Activated T-helper 1 cell treated with anti-CD3 and anti-CD28 coated beads, Interleukin-12 subunit alpha, Interleukin-12 subunit beta, Interleukin-2, Interleukin-4 antibody, amounts not matched to agents 30 ng/mL and 10 ng/mL and 1 ng/mL, durations not matched to agents 14 hours and 24 hours and 36 hours (primary cell): Measurements from ENCODE around the gene FRMPD4. TPM values are rescaled to one million over a fixed set of nuclear protein-coding genes. Genes with fewer than 3 reads are reported as not detected.

Experiments
- DNase-seq: peaks from one replicate; pipeline ENCODE4 v3.0.0; 2021; ENCODE audit warnings: low spot score
- H3K27ac Mint-ChIP-seq: one replicate; pipeline ENCODE4 v1.8.0; 2021; ENCODE audit warnings: mild to moderate bottlenecking, mixed read lengths
- H3K27me3 Mint-ChIP-seq: one replicate; pipeline ENCODE4 v1.8.0; 2022; ENCODE audit warnings: mild to moderate bottlenecking, moderate library complexity, mixed read lengths; ENCODE audit not compliant: insufficient read depth
- H3K36me3 Mint-ChIP-seq: one replicate; pipeline ENCODE4 v1.8.0; 2021; ENCODE audit warnings: low read depth, mixed read lengths
- H3K4me1 Mint-ChIP-seq: one replicate; pipeline ENCODE4 v1.8.0; 2021; ENCODE audit warnings: low read depth, mixed read lengths
- H3K4me3 Mint-ChIP-seq: one replicate; pipeline ENCODE4 v1.8.0; 2021; ENCODE audit warnings: mild to moderate bottlenecking, moderate library complexity, mixed read lengths
- H3K9me3 Mint-ChIP-seq: one replicate; pipeline ENCODE4 v1.8.0; 2021; ENCODE audit warnings: mixed read lengths
- intact Hi-C: fragments of 100-400 bp; cut with micrococcal nuclease; formaldehyde crosslinking; loops from one replicate; pipeline ENCODE4 v1.15.1; 2024
- total RNA-seq: library from RNA; stranded (reverse); gene quantifications from 2 replicates; pipeline ENCODE4 v1.2.3, GENCODE V29; 2022

Gene FRMPD4
- total RNA-seq, 1 donor from 2014 or later = not detected

DNA sequence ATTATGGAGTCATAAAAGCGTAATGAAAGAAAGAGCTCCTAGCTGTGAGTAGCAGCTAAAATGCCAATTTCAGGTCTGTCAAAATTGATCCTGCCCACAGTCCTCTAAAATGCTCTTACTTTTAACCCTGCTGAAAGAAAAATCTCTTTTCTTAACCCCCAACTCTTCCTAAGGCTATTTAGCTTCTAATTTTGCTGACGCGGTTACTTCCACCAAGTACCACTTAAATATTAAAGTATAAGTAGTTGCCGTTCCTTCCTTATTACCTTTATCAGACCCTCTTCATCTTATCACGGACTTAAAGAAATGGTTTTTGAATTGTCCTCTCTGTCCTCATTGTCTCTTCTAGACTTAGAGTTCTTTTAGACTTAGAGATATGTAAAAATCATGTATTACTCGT lies 272.2 kb downstream of the FRMPD4 start:
- intact Hi-C loops = no loop called here
- Mint-ChIP-seq H3K27me3 (no peaks in the 10 kb centered on the region), H3K4me3 (no peak overlapping the region), H3K36me3 (no peaks in the 10 kb centered on the region), H3K9me3 (no peaks in the 10 kb centered on the region), H3K27ac (no peak overlapping the region), H3K4me1 (no peaks in the 10 kb centered on the region)
- no peak for DNase-seq

DNA sequence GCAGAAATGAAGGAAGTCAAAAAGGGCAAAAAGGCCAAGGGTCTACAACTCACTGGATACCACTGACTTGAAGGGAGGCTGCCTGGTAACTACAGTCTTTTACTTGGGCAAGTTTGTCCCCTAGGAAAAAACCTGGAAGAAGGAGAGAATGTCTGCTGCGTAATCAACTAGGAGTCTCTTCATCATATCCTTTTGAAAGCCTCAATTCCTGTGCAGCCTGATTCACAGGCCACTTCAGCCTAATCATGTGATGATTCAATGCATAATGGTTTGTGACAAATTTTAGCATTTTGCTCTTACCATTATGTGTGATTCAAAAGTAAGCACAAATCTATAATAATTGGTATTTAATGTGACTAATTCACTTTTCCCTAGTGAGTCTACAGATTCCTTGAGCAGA lies 273.6 kb downstream of the FRMPD4 start:
- no peak overlapping the region for H3K4me3 Mint-ChIP-seq
- DNase-seq = no peak
- H3K9me3 Mint-ChIP-seq = no peaks in the 10 kb centered on the region
- H3K27ac Mint-ChIP-seq = no peak overlapping the region
- H3K4me1 Mint-ChIP-seq = no peaks in the 10 kb centered on the region
- intact Hi-C loops = no loop called here
- H3K36me3 Mint-ChIP-seq = no peaks in the 10 kb centered on the region
- H3K27me3 Mint-ChIP-seq = peaks cover 2% of the 10 kb centered on the region

DNA sequence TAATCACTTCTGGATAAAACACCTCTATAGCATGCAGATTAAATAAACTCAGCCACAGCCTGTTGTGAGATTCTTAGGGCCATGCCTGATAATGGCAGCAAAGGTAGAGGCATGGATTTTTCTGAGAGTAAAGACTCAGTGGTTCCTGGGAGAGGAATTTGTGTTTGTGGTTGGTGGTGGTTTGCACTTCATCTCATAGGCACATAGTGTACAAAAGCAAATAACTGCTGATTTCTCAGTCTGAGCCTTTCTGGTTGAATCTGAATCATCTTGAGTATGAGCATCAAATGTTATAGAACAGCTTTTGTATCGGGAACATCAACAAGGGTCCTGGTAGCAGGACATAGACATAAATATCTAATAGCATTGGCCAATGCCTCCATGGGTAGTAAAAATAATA lies 274.3 kb downstream of the FRMPD4 start:
- no peak for DNase-seq
- Mint-ChIP-seq H3K27me3 (peaks cover 2% of the 10 kb centered on the region), H3K4me3 (no peak overlapping the region), H3K36me3 (no peaks in the 10 kb centered on the region), H3K27ac (no peak overlapping the region), H3K4me1 (no peaks in the 10 kb centered on the region), H3K9me3 (no peaks in the 10 kb centered on the region)
- intact Hi-C loops = no loop called here

DNA sequence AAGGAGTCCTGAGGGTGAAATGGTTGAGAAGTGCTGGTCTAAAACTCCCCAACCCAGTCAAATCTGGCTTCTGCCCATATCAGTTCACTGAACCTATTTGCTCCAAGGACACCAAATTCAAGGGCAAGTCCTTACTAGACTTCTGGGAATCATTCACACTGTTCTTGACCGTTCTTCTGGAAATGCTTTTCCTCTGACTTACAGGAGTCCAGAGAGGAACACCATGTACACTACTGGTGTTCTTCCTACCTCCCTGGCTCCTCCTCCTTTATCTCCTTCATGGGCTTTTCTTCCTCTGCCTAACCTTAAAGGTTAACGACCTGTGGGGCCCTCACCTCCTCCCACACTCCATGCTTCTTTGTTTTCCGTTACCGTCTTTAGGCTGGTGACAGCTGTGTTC lies 281.3 kb downstream of the FRMPD4 start:
- Mint-ChIP-seq H3K27ac (no peak overlapping the region), H3K36me3 (no peaks in the 10 kb centered on the region)

DNA sequence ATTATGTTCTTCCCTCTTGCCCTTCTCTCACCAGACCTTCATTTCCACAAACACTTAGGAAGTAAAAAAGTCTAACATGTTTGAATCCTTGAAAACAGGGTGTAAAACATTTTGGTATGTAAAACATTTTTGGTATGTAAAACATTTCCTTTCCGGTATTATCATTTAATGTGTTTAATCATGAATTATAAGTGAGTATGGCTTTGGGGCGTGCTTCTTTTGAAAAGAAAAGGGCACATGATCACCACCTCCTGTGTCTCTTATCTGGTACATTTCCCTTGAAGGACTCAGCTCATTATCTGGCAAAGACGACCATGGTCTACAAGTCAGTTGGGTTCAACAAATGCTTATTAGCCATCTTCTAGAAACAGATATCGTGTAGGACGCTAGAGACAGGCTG lies 283.6 kb downstream of the FRMPD4 start:
- H3K36me3 Mint-ChIP-seq = no peaks in the 10 kb centered on the region
- H3K9me3 Mint-ChIP-seq = no peaks in the 10 kb centered on the region
- H3K4me3 Mint-ChIP-seq = no peak overlapping the region
- no peak for DNase-seq
- no peaks in the 10 kb centered on the region for H3K4me1 Mint-ChIP-seq
- H3K27me3 Mint-ChIP-seq = no peaks in the 10 kb centered on the region
- no peak overlapping the region for H3K27ac Mint-ChIP-seq
- intact Hi-C loops = no loop called here

More for the DNA sequence above, 281.3 kb downstream of the FRMPD4 start:
- H3K4me3 Mint-ChIP-seq = no peak overlapping the region
- intact Hi-C loops = no loop called here
- H3K4me1 Mint-ChIP-seq = no peaks in the 10 kb centered on the region
- peaks cover 2% of the 10 kb centered on the region for H3K27me3 Mint-ChIP-seq
- DNase-seq = no peak
- H3K9me3 Mint-ChIP-seq = no peaks in the 10 kb centered on the region

DNA sequence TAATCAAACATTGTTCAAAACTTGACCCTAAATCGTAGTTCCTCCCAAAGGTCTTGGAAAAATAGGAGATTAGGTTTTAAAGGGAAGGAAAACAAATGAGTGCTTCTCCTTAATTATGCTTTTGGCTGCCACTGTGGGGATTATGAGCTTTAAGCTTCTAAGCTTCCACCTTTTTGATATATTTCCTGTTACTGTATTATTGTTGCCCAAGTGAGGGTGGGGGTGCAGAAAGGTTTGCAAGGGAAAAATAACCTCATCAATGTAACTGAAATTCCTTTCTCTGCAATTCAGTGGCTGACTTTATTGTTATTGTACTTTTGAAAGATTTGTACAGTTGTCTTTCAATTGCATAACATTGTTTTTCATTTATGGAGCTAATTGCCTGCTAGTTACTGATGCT lies 285.1 kb downstream of the FRMPD4 start:
- H3K27ac Mint-ChIP-seq = no peak overlapping the region
- no peaks in the 10 kb centered on the region for H3K36me3 Mint-ChIP-seq
- H3K4me3 Mint-ChIP-seq = no peak overlapping the region
- no peak for DNase-seq
- intact Hi-C loops = no loop called here
- H3K4me1 Mint-ChIP-seq = no peaks in the 10 kb centered on the region
- no peaks in the 10 kb centered on the region for H3K9me3 Mint-ChIP-seq
- no peaks in the 10 kb centered on the region for H3K27me3 Mint-ChIP-seq

DNA sequence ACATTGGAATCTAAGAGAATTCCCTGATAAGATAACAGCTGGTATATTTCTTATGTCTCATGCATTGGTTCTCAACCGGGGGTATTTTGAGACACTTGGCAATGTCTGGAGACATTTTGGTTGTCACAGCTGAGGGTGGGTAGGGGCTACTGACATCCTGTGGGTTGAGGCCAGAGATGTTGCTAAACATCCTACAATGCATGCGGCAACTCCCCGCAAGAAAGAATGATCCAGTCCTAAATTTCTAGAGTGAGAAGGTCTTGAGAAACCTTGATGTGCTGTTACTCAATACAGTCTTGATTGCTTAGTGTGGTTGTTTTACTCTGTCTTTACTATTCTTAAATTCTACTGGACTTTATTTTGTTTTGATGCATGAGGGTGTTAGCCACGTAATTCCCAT lies 287.2 kb downstream of the FRMPD4 start:
- H3K4me3 Mint-ChIP-seq = no peak overlapping the region
- DNase-seq = no peak
- H3K4me1 Mint-ChIP-seq = no peaks in the 10 kb centered on the region
- intact Hi-C loops = no loop called here
- H3K9me3 Mint-ChIP-seq = no peaks in the 10 kb centered on the region
- H3K27ac Mint-ChIP-seq = no peak overlapping the region
- H3K36me3 Mint-ChIP-seq = no peaks in the 10 kb centered on the region
- no peaks in the 10 kb centered on the region for H3K27me3 Mint-ChIP-seq

DNA sequence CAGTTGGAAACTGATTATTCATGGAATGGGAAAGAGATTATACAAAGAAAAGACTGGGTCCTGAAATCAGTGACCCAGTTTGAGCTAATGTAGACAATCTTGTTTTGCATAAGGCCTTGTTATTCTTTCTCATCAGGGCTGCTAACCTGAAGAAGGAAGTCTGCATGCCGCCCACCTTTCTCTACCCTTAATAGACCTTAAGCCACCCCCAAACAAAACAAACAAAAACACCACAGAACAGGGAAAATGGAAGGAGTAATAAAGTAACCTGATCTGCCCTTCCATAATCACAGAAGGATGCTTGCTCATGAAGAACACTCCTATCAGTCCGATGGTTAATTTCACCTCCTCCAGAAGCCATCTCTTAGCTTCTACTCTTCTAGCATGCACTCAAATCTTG lies 288.1 kb downstream of the FRMPD4 start:
- no peaks in the 10 kb centered on the region for H3K36me3 Mint-ChIP-seq
- H3K27me3 Mint-ChIP-seq = no peaks in the 10 kb centered on the region
- H3K4me3 Mint-ChIP-seq = no peak overlapping the region
- intact Hi-C loops = no loop called here
- no peaks in the 10 kb centered on the region for H3K9me3 Mint-ChIP-seq
- H3K4me1 Mint-ChIP-seq = no peaks in the 10 kb centered on the region
- DNase-seq = no peak
- no peak overlapping the region for H3K27ac Mint-ChIP-seq

DNA sequence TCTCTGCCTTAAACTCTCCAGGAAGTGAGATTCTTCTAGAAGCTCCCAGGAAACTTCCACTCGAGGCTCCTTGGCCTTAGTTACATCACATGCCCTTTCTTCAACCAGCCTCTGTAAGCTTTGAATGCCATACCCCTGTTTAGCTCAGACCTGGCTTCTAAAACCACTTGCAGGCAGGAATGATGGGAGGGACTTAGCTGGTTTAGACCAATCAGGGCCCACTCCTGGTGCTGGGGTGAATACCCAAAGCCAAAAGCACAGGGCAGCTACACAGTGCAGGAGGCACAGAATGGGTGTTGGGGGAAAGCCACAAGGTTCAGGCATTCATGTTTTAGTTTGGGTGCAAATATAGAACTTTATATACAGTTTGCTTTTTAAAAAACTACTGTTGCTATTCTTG lies 296.2 kb downstream of the FRMPD4 start:
- H3K36me3 Mint-ChIP-seq = no peaks in the 10 kb centered on the region
- H3K4me3 Mint-ChIP-seq = no peak overlapping the region
- H3K9me3 Mint-ChIP-seq = no peaks in the 10 kb centered on the region

DNA sequence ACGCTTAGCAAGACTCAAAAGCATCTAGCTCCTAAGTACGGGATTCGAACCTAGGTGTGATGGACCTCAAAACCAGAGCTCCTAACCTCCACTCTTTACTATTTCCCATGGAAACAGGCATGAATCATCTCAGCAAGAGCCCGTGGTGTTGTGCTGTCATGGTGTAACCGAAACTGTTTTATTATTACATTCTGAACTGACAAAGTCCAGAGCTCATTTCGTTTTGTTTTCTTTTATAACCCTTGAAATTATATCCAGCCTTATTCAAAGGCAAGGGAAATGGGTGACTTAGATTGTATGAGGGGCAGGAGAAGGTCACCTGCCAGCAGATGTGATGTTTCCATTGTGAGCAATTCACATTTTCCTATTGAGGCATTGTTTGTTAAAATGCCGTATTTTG lies 301.1 kb downstream of the FRMPD4 start:
- H3K36me3 Mint-ChIP-seq = no peaks in the 10 kb centered on the region
- DNase-seq = no peak
- no peaks in the 10 kb centered on the region for H3K4me1 Mint-ChIP-seq
- H3K27me3 Mint-ChIP-seq = no peaks in the 10 kb centered on the region
- H3K9me3 Mint-ChIP-seq = no peaks in the 10 kb centered on the region
- intact Hi-C loops = no loop called here
- no peak overlapping the region for H3K4me3 Mint-ChIP-seq
- no peak overlapping the region for H3K27ac Mint-ChIP-seq

More for the DNA sequence above, 296.2 kb downstream of the FRMPD4 start:
- intact Hi-C loops = no loop called here
- no peak for DNase-seq
- Mint-ChIP-seq H3K27me3 (no peaks in the 10 kb centered on the region), H3K4me1 (no peaks in the 10 kb centered on the region), H3K27ac (no peak overlapping the region)

DNA sequence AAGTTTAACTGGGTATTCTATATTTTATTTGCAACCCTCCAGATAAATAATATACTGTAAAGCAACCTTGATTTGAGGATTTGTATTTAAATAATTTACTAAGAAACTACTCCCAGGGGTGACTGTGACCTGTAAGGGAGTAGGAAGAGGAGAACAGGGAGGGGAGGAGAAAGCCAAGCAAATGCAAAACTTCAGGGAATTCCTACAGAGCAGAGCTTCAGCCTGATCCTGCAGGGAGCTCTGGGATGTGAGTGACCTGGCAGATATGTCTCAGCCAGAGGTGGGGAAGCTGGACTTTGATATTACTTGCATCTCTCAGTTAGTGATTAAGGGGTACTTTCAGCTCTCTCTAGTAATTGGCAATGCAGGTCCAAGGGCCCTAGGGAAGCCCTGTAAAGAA lies 302.0 kb downstream of the FRMPD4 start:
- Mint-ChIP-seq H3K27me3 (no peaks in the 10 kb centered on the region), H3K4me1 (no peaks in the 10 kb centered on the region), H3K36me3 (no peaks in the 10 kb centered on the region), H3K27ac (no peak overlapping the region), H3K9me3 (no peaks in the 10 kb centered on the region), H3K4me3 (no peak overlapping the region)
- intact Hi-C loops = no loop called here
- DNase-seq = no peak

DNA sequence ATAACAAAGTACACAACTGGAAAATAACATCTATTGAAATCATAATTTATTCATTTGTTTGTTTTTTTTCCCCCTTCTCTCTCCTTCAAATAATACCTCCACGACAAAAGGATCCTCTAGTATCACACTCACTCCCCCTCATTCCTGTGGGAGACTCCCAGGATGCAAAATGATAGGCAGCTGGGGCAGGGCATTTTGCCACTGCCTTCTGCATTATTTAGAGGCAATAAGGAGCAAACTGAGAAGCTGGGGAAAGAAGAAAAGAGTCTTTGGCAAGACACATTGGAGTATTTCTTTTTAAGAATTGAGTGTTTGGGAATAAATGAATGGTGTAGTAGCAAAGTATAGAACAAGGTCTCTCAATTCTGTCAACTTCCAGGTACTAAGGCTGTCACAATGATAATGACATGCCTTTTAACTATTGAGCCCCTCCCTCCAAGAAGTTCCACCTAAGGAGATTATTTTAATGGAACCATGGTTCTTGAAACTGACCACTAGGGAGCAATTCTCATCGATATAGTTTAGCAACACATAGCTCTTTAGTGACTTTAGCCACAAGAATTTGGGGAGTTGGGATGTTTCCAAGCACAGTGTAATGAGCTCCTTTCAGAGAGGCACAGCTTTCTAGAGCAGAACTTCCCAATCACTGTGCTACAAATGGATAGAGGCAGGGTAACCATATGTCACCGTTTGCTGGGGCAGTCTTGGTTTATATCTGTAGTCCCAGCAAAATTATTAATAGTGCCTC lies 303.3 kb downstream of the FRMPD4 start:
- Mint-ChIP-seq H3K27ac (no peak overlapping the region), H3K9me3 (no peaks in the 10 kb centered on the region), H3K4me1 (no peaks in the 10 kb centered on the region), H3K36me3 (no peaks in the 10 kb centered on the region), H3K27me3 (no peaks in the 10 kb centered on the region), H3K4me3 (no peak overlapping the region)
- intact Hi-C loops = no loop called here
- DNase-seq = no peak

DNA sequence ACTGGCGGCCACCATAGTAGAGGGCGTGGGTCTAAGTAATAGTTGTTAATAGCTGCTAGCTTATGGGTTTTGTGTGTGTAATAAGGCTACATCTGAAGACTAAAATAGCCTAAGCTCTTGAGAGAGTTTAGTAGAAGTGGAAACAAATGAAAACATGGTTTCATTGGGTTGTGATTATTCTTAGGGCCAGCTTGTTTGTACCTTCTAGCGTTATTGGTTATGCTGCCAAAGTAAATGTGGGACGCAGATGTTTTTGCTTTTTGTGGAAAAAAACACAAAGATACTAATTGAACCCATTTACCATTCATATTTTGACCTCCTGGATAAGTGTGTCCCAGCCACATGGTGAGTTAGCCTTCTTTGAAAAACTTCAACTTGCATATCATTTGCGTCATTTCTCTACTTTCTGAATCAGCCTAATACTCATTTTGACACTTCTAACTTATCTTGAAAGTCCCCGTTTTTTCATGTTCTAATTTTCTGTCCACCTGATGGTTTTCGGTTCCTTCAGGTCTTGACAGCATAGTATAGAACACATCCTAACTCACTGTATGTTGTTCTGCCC lies 305.3 kb downstream of the FRMPD4 start:
- Mint-ChIP-seq H3K27ac (no peak overlapping the region), H3K4me3 (no peak overlapping the region), H3K36me3 (no peaks in the 10 kb centered on the region), H3K9me3 (no peaks in the 10 kb centered on the region), H3K27me3 (no peaks in the 10 kb centered on the region), H3K4me1 (no peaks in the 10 kb centered on the region)
- intact Hi-C loops = no loop called here
- DNase-seq = no peak
